Measurements from ENCODE around the gene CTNNA2.
"Not testable (repeated sequence)": the region's sequence is repeated elsewhere in the genome, so short reads cannot be mapped to it uniquely, and the experiment has no call there.

The CTNNA2 gene

GRCh38 chr2:80040226-80040625 is 527.4 kb downstream of the CTNNA2 start:
- no peak for DNase-seq

GRCh38 chr2:80042635-80043034 is 529.8 kb downstream of the CTNNA2 start:
- DNase-seq = no peak

- no peak for DNase-seq
Measured at GRCh38 chr2:80048296-80048695, 535.4 kb downstream of the CTNNA2 start.

- DNase-seq = no peak
Measured at GRCh38 chr2:80050246-80050645, 537.4 kb downstream of the CTNNA2 start.

- no peak for DNase-seq
Measured at GRCh38 chr2:80053522-80054345, 540.9 kb downstream of the CTNNA2 start.

GRCh38 chr2:80054346-80054675 is 541.5 kb downstream of the CTNNA2 start:
- no peak for DNase-seq

GRCh38 chr2:80057956-80058355 is 545.1 kb downstream of the CTNNA2 start:
- no peak for DNase-seq

GRCh38 chr2:80058562-80058961 is 545.7 kb downstream of the CTNNA2 start:
- DNase-seq = no peak

GRCh38 chr2:80059447-80059846 is 546.6 kb downstream of the CTNNA2 start:
- DNase-seq = no peak

GRCh38 chr2:80061881-80062280 is 549.0 kb downstream of the CTNNA2 start:
- no peak for DNase-seq

GRCh38 chr2:80062298-80062697 is 549.4 kb downstream of the CTNNA2 start:
- no peak for DNase-seq

GRCh38 chr2:80068038-80068731 is 555.3 kb downstream of the CTNNA2 start:
- DNase-seq = peak; percentile 41

- no peak for DNase-seq
Measured at GRCh38 chr2:80070587-80070986, 557.7 kb downstream of the CTNNA2 start.

- DNase-seq = no peak
Measured at GRCh38 chr2:80071941-80072340, 559.1 kb downstream of the CTNNA2 start.

- DNase-seq = no peak
Measured at GRCh38 chr2:80073134-80073561, 560.3 kb downstream of the CTNNA2 start.

- no peak for DNase-seq
Measured at GRCh38 chr2:80074321-80075070, 561.6 kb downstream of the CTNNA2 start.

- no peak for DNase-seq
Measured at GRCh38 chr2:80075719-80076118, 562.9 kb downstream of the CTNNA2 start.

GRCh38 chr2:80078290-80079036 is 565.6 kb downstream of the CTNNA2 start:
- DNase-seq = no peak

GRCh38 chr2:80080957-80081356 is 568.1 kb downstream of the CTNNA2 start:
- no peak for DNase-seq

- DNase-seq = no peak
Measured at GRCh38 chr2:80086831-80087230, 574.0 kb downstream of the CTNNA2 start.

- DNase-seq = no peak
Measured at GRCh38 chr2:80091237-80091636, 578.4 kb downstream of the CTNNA2 start.

GRCh38 chr2:80092474-80092873 is 579.6 kb downstream of the CTNNA2 start:
- DNase-seq = no peak

GRCh38 chr2:80098503-80098902 is 585.7 kb downstream of the CTNNA2 start:
- DNase-seq = not testable (repeated sequence)
